Stimulated activated CD4-positive, alpha-beta T cell treated with anti-CD3 and anti-CD28 coated beads, TNF-alpha, amount 100 ng/mL, for 24 hours (primary cell): ENCODE data around the gene LZIC.

Experiments used
- DNase-seq, 3 experiments: peaks; one replicate each; pipeline ENCODE4 v3.0.0-alpha.2; 2020; ENCODE audit warnings: low read depth in 3 of 3

LZIC gene

GRCh38 chr1:9910423-9911178 lies 32.6 kb downstream of the LZIC start:
- peak; percentile 100 for DNase-seq

GRCh38 chr1:9910076-9910422 lies 33.1 kb downstream of the LZIC start, which contains the start of gene CTNNBIP1:
CTNNBIP1 (minus strand) TSS chr1:9910269; CDS start chr1:9872064, 38,205 bp downstream.
- no peak for DNase-seq

DNA sequence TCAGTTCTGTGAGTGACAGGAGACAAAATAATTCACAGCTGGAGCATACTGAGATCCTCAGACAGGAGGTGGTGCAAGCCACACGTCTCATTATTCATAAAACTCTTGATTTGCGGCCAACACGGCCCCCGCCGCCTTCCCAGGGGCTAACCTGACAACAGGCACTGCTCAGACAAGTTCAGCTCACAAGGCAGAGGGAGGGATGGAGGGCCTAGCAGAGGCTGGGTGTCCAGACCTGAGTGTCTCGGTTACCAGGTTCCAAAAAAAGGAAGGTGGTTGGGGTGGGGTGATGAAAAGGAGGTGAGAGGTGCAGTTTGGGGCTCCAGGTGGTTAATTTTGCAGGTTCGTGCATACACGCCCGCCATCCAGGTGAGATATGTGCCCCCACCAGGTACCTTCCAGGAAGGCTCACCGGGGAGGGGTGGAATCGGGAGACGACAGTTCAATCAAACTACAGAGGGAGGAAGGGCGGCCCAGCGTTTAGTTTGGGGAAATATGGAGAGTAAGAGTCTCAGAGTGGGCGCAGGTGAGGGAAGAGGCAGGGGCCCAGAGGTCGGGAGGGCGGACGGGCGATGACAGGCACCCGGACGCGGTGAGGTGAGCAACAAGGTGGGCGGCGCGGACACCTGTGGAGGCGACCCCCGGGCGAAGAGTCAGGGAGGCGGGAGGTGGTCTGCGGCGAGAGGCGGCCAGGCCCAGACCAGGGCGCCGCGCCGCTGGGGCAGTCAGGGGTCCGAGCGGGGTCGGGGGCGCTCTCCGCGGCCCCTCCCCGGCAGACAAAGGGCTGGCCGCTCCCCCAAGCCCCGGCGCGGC lies 33.8 kb downstream of the LZIC start:
- DNase-seq = peak in 2 of 3 experiments; percentile 4 to 46

GRCh38 chr1:9908871-9909233 lies 34.3 kb downstream of the LZIC start:
- no peak for DNase-seq

DNA sequence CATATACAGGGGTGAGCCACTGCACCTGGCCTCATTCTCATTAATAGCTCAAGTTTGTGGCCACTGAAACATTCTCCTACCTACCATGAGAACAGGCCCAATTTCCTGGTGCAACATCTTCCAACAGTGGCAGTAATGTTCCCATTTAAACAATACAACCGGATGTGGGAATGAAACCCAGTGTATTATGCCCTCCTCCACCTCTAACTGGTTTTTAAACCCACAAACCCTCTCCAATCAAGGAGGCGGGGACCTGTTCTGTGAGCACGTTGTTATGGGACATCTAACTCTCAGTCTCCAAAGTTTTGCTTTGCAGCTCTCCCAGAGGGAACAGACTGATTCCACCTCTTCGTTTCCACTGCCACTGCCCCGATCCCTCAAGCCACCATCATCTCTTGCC lies 35.8 kb downstream of the LZIC start:
- no peak for DNase-seq

- no peak for DNase-seq
These were observed 36.7 kb downstream of the LZIC start for GRCh38 chr1:9906466-9906865.

DNA sequence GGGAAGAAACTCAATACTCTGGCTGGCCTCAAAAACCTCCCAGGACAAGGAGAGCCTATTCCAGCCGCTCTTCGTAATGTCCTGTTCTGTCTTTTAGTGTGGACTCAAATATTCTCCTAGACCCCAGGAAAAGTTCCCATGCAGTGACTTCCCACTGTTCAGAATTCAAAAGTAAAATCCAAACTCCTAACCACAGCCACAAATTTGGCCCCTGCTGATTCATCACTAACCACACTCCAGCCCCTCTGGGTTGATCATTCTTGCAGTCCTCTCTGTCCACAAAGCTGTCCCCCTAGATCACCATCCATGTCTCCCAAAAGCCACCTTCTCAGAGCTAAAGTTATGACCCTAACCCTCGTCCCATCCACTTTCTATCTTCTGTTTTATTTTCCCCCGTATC lies 38.2 kb downstream of the LZIC start:
- no peak for DNase-seq

- no peak for DNase-seq
These were observed 38.6 kb downstream of the LZIC start for GRCh38 chr1:9904596-9904995.

- no peak for DNase-seq
These were observed 39.2 kb downstream of the LZIC start for GRCh38 chr1:9903801-9904527.

GRCh38 chr1:9902060-9902452 lies 41.1 kb downstream of the LZIC start:
- no peak for DNase-seq

- DNase-seq = no peak
These were observed 41.8 kb downstream of the LZIC start for GRCh38 chr1:9901148-9902059.

- DNase-seq = no peak
These were observed 42.8 kb downstream of the LZIC start for GRCh38 chr1:9900142-9901043.

- DNase-seq = no peak
These were observed 49.1 kb downstream of the LZIC start for GRCh38 chr1:9894115-9894514.

GRCh38 chr1:9892563-9893528 lies 50.3 kb downstream of the LZIC start:
- DNase-seq = no peak

DNA sequence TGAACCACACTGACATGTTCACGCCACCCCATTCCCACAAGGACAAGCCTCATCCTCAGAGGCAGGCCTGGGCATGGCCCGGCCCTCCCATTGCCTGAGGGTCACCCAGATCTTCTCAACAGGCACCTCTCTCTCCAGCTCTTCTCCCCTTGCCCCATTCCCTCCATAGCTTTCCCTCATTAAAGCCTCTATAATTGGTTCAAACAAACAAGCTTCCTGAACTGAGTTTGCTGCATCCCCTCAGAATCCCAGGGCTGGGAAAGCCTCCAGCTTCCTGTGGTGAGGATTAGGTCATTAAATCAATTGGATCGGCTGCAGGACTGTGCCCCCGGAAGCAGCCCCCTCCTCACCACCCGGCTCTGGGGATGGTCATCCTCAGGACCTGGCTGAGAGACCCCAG lies 52.0 kb downstream of the LZIC start:
- DNase-seq = no peak

DNA sequence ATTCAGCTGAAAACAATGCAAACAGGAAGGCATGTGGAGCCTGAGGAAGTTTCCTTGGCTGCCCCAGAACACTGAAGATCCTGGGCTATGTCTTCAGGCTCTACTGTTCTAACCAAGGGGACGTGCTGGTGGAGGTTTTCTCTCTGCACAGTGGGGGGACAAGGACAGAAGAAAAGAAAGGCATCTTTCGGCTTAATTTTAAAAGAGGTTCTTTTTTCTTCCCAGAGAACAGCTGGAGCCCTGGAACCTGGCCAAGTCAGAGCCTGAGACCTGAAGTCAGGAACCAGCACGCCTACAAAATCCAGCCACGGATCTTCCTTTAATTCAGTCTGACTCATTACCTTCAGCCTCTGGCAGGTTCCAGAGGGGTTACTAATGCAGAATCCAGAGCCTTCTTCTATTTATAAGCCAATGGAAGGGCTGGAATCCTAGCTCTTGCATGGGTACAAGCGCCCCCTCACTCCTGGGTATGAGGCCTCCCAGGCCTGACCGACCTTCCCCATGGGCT lies 52.9 kb downstream of the LZIC start:
- no peak for DNase-seq

GRCh38 chr1:9889411-9889810 lies 53.8 kb downstream of the LZIC start:
- DNase-seq = no peak

- no peak for DNase-seq
These were observed 54.3 kb downstream of the LZIC start for GRCh38 chr1:9888886-9889285.

DNA sequence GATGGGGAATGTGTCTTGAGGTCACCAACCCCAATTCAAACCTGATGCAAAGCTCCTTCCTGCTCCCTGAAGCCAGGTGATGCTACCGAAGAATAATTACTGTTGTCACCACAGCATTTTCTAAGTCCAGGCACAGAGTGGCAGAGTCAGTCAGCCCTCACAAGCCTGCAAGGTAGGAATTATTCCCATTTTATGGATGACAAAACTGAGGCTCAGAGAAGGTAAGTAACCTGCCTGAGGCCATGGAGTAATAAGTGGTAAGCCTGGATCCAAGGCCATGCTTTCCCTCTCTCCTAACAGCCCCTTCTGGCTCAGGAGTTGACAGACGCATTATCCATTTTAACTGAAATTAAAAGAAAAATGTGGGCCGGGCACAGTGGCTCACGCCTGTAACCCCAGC lies 56.1 kb downstream of the LZIC start:
- no peak for DNase-seq
